H4 (cell line): ENCODE measurements around the gene SPECC1. TPM values are rescaled to one million over a fixed set of nuclear protein-coding genes. Genes with fewer than 3 reads are reported as not detected.
"Not testable (repeated sequence)": the region's sequence is repeated elsewhere in the genome, so short reads cannot be mapped to it uniquely, and the experiment has no call there.

ENCODE experiments used
- DNase-seq: peaks from one replicate; pipeline ENCODE4 v3.0.0-alpha.2; 2015; ENCODE audit warnings: low spot score
- total RNA-seq: library from RNA; depleted of rRNA; stranded (reverse); fragments of >200 nt; shearing (Covaris generic); gene quantifications from 2 replicates; pipeline ENCODE4 v1.2.3, GENCODE V29; 2014

SPECC1 gene
- total RNA-seq, 1 experiment from 2014 or later = 38.5 TPM

DNA sequence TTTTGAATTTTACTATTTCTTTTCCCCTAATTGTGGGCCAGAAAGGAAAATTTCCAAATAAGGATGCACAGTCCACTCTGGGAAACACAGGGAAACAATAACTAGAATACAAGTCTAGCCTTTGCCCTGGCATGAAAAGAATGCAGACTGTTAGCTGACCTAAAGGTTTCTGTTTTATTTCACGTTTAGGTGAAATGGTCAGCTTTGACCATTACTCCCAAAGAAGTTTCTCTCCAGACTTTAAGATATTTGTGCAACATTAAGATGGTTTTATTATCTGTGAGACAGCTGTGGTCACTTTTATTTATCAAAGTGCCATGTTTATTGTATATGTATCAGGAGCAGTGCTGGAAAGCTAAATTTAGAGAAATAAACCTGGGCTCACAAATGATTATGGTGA, 163.9 kb downstream of the SPECC1 start:
- DNase-seq = no peak

DNA sequence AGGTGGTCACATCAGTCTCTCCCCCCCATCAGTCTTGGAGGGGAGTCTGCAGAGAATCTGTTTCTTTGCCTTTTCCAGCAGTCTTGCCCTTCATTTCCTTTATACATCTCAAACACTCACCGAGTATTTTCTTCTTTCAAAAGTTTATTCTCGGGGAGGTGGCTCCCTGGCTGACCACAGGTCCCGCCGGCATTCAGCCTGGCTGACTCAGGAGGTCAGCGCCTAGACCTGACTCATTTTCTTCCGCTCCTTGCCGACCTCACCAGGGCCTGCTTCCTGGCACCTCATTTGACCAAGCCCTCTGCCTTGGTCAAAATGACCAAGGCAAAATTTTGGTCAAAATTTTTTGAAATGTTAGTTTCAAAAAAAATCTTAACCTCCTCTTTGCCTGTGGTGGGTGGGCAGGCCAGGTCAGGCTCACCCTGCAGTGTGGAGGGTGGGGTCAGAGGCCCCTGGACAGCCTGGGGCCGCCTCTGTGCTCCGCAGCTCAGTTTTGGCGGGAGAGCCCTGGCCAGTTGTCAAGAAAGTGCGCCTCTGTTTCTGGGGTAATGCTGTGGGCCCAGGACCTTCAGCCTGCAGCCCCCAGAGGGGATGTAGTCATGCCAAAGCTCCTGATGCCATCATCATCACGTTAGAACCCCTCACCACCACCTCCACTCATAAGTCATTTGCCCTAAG, 165.6 kb downstream of the SPECC1 start:
- DNase-seq = peak; percentile 47

DNA sequence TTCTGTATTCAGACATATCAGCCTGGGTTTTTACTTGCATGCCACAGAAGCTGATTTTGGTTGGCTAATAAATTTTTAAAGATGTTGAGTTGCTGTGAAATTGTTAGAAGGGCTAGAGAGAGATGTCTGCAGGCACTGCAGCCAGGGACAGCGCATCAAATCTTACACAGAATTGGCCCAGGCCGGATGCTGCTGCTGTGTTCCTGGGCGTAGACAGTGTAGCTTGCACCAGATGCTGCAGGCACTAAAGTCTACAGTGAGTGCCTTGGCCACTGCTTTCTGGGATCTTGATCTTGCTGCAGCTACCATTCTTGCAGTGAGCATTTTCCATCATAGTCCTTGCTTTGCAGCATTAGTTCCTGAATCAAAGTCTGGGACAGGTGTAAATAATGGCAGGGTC, 169.9 kb downstream of the SPECC1 start:
- no peak for DNase-seq

DNA sequence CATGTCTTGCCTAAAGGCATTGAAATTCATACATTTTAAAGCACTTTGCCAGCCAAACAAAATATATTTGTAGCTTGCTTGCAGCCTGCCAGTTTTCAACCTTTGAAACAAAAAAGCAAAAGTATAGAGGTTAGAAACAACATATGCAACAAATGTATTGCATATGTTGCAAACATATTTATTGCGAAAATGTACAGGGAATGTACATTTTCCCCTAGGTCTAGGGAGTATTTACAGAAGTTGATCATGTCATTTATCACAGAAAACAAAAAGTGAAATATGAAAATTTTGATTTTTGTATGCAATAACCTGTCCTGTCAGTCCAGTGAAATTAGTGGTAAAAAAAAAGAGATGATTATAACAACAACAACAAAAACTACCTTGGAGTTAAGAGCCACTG, 171.5 kb downstream of the SPECC1 start:
- no peak for DNase-seq

DNA sequence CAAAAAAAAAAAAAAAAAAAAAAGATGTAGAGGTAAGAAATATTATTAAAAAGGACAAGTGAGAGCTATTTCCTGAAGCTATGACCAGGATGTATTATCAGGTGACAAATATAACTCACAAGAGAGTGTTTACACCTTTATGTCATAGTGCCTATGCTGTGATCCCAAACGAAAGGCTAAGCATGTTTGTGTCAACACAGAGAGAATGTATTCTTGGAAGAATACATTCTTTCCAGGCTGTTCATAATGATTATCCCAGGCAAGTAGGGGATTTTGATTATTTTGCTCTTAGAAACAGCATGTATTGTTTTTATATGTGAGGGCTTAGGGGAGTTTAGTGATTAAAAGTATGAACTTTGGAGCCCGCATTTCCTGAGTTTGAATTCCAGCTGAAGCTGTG, 175.0 kb downstream of the SPECC1 start:
- DNase-seq = no peak

DNA sequence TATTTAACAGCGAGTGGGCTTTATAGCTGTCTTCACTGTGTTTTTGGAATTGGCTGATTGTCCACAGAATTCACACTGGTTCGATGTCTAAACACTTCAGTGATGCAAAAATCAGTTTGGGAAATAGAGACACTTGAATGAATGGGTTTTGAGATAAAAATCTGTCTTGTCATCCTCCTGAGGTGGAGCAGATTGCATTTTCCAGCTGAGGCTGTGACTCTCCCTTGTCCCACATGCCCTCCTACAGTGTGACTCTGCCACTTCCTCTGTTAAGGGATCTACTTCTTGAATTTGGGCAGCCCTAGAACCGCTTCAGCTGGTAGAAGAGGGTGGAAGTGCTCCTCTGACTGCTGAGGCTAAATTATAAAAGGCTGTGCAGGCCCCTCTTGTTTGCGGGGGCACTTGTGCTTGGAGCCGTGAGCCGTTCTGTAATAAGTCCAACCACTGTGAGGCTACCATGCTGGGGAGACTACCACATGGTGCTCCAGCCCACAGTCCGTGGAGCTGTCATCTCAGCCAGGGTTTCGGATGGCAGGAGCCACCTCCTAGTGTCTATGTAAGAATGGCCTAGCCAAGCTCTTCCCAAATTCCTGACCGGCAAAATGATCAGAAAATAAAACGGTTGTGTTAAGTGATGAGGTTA, 175.9 kb downstream of the SPECC1 start:
- DNase-seq = peak; percentile 47

DNA sequence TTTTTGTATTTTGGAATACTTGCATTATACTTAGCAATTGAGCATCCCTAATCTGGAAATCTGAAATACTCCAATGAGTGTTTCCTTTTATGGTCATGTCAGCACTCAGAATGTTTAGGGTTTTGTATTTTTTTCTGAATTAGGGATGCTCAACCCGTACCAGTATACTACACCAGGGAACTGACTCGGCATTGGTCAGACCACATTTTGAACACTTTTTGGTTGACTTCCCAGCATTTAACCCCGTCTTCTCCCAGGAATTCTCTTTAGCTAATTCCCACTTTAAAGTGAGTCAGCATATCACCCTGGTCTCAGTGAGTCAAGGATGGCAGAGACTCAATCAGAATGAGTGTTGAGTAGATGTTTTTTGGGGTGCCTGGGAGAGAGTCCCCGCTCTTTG, 177.9 kb downstream of the SPECC1 start:
- no peak for DNase-seq

DNA sequence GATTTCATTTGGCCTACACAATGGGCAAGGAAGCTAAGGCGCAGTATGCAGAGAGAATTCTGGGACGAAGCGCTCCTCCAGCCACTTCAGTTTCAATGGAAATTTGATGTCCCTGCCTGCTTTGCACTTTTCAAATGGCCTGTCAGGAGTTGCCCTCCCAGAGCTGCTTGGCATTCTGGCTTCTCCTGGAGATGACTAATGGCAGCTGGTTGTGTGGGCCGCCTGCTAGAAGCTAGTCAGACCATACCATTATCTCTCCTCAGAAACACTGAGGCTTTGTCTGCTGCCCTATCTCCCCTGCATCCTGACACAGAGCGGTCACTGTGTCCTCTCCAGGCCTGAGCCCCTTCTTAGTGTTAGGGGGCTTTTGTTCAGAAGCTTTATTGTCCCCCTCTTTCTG, 180.1 kb downstream of the SPECC1 start:
- peak; percentile 52 for DNase-seq

DNA sequence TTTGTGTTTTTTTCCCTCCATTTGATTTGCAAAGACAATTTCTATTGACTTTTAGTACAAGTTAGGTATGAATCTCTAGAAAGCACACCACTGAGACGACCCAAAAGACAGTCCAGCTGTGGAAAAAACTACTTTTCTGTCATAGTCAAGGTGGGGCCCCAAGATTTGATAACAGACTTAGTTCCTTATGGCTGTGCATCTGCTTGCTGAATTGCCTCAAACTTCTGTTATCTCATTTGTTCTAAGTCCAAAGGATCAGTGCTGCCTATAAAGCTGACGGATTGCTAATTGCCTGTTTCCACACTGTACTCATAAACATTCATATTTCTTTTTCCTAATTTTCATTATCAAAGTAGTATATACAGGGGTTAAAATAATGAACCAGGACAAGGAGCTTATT, 180.8 kb downstream of the SPECC1 start:
- no peak for DNase-seq

DNA sequence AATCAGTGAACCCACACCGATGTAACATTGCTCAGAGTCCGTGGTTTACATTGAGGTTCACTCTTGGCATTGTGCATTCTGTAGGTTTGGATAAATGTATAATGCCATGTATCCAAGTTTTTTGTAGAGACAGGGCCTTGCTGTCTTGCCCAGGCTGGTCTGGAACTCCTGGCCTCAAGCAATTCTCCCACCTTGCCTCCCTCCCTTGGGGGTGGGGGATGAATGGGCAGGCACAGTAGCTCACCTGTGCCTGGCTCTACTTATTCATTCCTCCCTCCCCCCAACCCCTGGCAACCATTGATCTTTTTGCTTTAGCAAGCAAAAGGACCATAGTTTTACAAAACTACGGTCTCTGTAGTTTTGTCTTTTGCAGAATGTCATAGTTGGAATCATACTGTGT, 181.4 kb downstream of the SPECC1 start:
- no peak for DNase-seq

DNA sequence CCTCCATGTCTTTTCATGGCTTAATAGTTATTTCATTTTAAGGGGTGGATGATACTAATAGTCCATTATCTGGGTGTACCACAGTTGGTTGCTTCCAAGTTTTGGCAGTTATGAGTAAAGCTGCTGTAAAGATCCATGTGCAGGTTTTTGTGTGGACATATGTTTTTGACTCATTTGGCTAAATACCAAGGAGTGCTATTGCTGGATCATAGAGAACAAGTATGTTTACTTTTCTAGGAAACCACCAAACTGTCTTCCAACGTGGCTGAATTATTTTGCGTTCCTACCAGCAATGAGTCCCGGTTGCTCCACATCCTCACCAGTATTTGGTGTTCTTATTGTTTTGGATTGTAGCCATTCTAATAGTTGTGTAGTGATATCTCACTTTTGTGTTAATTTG, 181.9 kb downstream of the SPECC1 start:
- DNase-seq = peak; percentile 67

DNA sequence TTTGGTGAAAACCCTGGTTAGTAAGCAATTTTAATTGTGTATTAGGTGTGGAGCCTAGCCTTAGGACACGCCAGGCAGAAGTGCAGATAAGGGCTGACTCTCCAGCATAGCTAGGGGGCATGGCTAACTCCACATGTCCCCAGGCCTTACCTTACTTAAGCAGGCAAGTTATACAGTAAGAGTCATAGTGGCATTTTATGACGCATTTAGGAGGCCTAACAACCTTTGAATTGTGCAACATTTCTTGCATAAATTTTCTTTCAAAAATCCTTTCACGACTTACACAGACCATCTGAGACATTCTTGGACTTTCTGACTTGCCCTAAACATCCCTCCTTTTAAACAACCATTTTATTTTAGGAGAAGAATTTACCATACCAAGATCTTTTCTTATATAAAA, 187.1 kb downstream of the SPECC1 start:
- not testable (repeated sequence) for DNase-seq

DNA sequence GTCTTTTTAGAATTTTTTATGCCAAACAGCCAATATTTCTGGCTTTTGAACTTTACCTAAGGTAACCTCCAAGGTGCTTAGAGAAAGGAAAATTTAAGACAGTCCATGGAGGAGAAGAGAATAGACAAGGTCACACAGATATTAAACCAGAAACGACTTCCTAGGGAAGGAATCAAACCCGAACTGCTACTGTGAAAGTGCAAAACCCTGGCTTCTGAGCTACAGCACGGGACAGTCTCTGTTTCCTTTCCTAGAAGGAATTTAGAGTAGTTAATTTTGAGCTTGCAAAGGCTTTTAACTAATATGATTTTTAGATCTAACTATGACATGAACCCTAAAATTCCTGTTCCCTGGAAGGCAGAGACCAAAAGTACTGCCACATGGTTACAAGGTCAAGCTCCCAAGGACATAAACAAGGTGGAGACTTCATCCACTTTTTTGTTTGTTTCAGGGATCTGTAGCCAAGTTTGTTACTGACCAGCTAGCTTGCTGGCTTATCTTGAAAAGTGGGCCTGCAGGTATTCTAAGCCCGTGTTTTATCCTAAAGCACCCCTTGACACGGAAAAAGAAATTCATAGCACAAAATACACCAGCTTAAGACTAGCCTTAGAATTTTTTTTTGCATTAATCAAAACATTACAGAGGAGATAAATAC, 188.2 kb downstream of the SPECC1 start:
- DNase-seq = no peak

DNA sequence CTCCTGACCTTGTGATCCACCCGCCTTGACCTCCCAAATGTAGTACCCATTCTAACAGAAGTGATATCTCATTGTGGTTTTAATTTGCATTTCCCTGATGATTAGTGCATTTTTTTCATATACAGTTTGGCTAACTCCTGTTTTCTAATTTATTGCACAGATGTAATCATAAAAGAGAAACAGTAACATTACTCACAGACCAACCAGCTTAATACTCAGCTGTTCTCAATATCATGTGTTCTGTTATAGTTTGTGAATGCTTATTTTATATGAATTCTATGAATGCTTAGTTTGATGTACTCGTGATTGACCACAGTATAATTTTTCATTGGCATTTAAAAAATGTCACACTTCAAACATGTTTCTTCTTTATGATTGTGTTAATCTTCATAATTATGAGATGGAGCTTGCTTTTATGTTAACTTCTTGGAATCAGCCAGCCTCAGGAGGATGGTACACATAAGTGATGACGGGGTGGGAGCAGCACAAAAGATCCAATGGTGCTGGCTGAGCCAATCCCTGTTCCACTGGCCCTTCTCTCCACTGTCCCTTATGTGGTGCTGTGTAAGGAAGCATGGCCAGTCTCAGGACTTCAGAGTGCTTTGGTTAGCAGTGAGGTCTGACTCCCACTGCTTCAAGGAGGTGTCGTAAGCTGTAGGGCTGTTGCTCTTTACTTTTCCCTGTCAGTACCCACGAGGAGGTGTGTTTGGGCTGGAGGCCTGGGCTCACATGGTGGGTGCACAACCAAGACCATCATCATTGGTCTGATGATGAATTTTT, 191.0 kb downstream of the SPECC1 start:
- no peak for DNase-seq

DNA sequence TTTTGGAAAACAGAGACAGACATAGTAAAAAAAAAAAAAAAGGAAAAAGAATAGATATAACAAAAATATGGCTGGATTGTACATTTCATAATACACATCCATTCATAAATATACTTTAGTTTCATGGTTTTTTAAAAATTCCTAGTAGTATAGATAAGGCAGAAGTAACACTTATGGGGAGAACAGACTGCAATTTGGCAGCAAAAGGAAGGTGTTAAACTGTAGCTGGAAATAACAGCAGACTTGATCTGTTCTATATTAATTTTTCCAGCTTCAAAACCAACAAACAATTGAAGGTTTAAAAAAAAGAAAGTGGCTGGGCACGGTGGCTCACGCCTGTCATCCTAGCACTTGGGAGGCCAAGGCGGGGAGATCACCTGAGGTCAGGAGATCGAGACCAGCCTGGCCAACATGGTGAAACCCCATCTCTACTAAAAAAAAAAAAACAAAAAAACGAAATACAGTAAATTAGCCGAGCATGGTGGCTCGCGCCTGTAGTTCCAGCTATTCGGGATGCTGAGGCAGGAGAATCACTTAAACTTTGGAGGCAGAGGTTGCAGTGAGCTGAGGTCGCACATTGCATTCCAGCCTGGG, 191.8 kb downstream of the SPECC1 start:
- DNase-seq = no peak

DNA sequence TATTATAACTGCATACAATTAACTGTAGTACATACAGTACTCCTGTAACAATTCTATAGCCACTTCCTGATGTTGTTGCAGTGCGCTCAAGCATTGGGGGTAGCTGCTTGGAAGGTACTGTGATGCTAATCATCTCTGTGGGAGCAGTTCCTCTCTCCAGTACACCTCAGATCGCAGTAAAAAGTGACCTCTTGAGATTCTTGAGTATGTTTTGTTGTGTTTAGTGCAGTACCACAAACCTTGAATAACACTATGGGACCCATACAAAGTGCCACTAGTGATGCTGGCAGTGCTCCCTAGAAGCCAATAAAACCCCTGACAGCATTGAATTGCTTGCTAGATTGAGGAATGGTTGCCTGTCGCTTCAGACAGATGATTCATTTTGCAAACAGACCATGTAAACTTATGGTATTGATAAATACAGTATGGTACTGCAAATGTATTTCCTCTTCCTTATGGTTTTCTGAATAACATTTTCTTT, 193.0 kb downstream of the SPECC1 start:
- no peak for DNase-seq

DNA sequence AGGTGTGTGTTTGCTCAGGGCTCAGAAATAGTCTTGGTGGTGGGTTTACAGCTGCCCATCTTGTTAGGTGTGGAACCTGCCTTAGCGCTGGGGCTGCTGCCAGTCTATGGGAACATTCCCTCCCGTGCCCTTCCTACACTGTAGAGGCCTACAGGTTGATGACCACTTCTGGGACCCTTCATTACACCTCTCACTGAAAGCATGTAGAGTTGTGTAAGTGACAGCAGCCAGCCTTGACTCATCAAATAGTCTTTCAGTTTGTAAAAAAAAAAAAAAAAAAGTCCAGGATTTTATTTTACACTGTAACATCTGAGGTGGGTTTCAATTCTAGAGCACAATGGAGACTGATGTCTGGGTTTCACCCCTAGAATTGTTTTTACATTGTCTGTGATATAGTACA, 193.9 kb downstream of the SPECC1 start:
- no peak for DNase-seq

DNA sequence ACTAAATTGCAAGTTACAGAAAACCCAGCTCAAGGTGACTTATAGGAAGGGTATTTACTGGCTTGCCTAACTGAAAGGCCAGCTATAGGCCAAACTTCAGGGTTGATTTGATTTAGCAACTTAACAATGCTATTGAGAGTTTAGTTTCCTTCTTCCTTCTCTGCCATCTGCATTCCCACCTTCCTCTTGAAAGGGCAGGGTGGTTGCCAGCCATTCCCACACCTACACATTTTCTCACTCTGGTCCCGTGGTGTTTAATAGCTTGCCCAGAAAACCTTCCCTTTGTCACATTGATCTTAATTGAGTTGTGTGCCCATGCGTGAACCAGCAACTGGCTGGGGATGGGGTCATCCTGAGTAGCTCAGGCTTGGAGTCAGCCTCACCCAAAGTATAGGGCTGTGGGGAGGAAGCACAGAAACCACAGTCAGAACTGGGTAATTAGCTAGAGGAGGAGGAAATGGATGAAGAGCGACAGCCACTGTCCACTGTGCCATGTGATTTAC, 194.7 kb downstream of the SPECC1 start:
- peak; percentile 53 for DNase-seq

DNA sequence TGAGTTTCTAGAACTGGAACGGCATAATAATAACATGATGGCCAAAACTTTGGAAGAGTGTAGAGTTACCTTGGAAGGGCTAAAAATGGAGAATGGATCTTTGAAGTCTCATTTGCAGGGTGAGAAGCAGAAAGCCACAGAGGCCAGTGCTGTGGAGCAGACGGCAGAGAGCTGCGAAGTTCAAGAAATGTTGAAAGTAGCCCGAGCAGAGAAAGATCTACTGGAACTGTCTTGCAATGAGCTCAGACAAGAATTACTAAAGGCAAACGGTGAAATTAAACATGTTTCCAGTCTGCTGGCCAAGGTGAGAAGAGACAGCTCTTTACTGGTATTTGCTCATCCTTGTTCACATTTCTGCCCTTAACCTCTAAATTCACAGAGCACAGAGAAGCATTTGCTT, 196.4 kb downstream of the SPECC1 start:
- no peak for DNase-seq

DNA sequence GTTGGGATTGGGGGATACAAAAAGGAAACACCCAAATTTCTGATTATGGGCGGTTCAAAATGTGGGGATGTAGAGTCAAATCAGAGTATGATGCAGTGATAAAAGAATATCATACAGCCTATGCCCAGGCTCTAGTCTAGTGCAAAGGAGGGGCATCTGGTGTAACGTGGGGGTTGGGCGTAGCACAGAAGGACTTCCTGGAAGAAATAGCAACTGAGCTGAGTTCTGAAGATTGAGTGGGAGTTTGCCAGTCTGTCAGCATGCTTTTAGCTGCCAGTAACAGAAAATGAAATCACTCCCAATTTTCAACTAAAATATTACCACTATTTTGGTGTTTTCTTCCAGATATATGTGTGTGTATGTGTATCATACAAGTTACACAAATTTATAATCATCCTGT, 196.9 kb downstream of the SPECC1 start:
- peak; percentile 68 for DNase-seq

DNA sequence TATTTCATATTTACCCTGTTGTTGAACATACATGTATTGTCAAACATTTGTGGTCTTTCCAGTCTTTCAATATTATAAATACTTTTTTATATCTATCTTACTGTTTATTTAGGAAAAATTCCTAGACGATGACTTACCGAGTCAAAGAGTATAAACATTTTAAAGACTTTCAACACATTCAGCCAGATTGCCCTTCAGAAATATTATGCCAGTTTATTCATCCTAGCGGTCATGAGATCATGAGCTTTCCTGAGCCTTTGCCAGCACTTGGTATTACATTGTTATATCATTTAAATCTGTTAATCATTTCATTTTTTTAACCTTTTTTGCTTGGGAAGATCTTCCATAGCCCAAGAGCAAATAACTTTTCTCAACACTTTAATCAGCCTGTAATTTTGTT, 197.4 kb downstream of the SPECC1 start:
- peak; percentile 74 for DNase-seq
